ENCODE data around the gene KIF3C.
"Not testable (repeated sequence)": the region's sequence is repeated elsewhere in the genome, so short reads cannot be mapped to it uniquely, and the experiment has no call there.

The KIF3C gene

GRCh38 chr2:25998816-25999383, 16.6 kb upstream of the KIF3C start:
- not testable (repeated sequence) for DNase-seq

- no peak for DNase-seq
Observed at GRCh38 chr2:25996844-25997243, 14.5 kb upstream of the KIF3C start.

GRCh38 chr2:25994509-25994908, 12.2 kb upstream of the KIF3C start:
- no peak for DNase-seq

- no peak for DNase-seq
Observed at GRCh38 chr2:25993049-25993448, 10.8 kb upstream of the KIF3C start.

- no peak for DNase-seq
Observed at GRCh38 chr2:25992556-25992955, 10.3 kb upstream of the KIF3C start.

- DNase-seq = no peak
Observed at GRCh38 chr2:25991965-25992364, 9.7 kb upstream of the KIF3C start.

- no peak for DNase-seq
Observed at GRCh38 chr2:25989154-25989553, 6.9 kb upstream of the KIF3C start.

- DNase-seq = no peak
Observed at GRCh38 chr2:25988134-25988533, 5.8 kb upstream of the KIF3C start.

- no peak for DNase-seq
Observed at GRCh38 chr2:25983735-25984134, 1.4 kb upstream of the KIF3C start.

- DNase-seq = no peak
Observed at GRCh38 chr2:25982968-25983280, 627 bp upstream of the KIF3C start.

- no peak for DNase-seq
Observed at GRCh38 chr2:25981596-25982272, 563 bp downstream of the KIF3C start.

- DNase-seq = no peak
Observed at GRCh38 chr2:25980951-25981350, 1.3 kb downstream of the KIF3C start.

- no peak for DNase-seq
Observed at GRCh38 chr2:25980076-25980887, 2.0 kb downstream of the KIF3C start.

- no peak for DNase-seq
Observed at GRCh38 chr2:25979001-25979400, 3.3 kb downstream of the KIF3C start.

- DNase-seq = no peak
Observed at GRCh38 chr2:25977768-25978167, 4.5 kb downstream of the KIF3C start.

GRCh38 chr2:25976983-25977741, 5.1 kb downstream of the KIF3C start:
- DNase-seq = no peak

GRCh38 chr2:25972049-25972823, 10.1 kb downstream of the KIF3C start:
- DNase-seq = no peak

- DNase-seq = no peak
Observed at GRCh38 chr2:25971596-25971995, 10.7 kb downstream of the KIF3C start.

- DNase-seq = no peak
Observed at GRCh38 chr2:25966531-25967270, 15.6 kb downstream of the KIF3C start.

GRCh38 chr2:25964891-25965290, 17.4 kb downstream of the KIF3C start:
- DNase-seq = no peak

- DNase-seq = no peak
Observed at GRCh38 chr2:25960920-25961319, 21.4 kb downstream of the KIF3C start.

GRCh38 chr2:25960396-25960795, 21.9 kb downstream of the KIF3C start:
- no peak for DNase-seq
